GM20000 (cell line): Measurements from ENCODE around the gene ST6GALNAC3.

ENCODE experiments used
- DNase-seq: peaks from one replicate; pipeline ENCODE4 v3.0.0; 2012; ENCODE audit warnings: low spot score
- CTCF ChIP-seq: IDR thresholded peaks from 2 replicates; pipeline ENCODE4 v1.5.1; 2012; ENCODE audit warnings: mild to moderate bottlenecking, control low read depth; ENCODE audit errors: extremely low read depth, missing control alignments

The ST6GALNAC3 gene

DNA sequence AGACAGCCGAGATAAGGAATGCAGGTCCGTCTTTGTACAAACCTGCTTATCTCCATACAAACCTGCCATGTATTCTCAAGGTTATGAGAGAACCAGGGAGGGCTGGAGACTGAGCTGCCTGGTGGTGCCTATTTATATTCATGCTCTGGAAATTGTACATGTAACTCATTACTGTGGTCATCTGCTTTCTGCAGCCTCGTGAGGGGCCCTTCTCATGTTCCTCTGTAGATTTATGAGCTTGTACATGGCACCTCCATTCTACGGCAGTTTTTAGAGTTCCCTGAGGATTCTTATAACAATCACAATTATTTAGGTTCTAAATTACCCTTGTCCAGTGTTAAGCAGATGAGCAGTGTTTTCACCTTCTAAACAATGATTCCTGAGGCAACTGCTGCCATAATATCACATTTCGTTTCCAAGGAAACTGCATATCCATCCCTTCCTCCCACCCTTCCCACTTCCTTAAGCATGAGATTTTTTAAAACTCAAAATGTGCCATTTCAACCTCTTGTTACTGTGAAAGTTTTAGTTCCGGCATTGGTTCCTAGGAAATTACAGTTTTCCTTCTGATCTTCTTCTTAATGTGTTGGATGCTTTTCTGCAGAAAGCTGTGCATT lies 112.1 kb downstream of the ST6GALNAC3 start:
- TF ChIP-seq CTCF: no peak
- DNase-seq: no peak

GRCh38 chr1:76187436-76187835 lies 112.9 kb downstream of the ST6GALNAC3 start:
- no peak for TF ChIP-seq CTCF
- no peak for DNase-seq

GRCh38 chr1:76189310-76189709 lies 114.8 kb downstream of the ST6GALNAC3 start:
- TF ChIP-seq CTCF: no peak
- no peak for DNase-seq

DNA sequence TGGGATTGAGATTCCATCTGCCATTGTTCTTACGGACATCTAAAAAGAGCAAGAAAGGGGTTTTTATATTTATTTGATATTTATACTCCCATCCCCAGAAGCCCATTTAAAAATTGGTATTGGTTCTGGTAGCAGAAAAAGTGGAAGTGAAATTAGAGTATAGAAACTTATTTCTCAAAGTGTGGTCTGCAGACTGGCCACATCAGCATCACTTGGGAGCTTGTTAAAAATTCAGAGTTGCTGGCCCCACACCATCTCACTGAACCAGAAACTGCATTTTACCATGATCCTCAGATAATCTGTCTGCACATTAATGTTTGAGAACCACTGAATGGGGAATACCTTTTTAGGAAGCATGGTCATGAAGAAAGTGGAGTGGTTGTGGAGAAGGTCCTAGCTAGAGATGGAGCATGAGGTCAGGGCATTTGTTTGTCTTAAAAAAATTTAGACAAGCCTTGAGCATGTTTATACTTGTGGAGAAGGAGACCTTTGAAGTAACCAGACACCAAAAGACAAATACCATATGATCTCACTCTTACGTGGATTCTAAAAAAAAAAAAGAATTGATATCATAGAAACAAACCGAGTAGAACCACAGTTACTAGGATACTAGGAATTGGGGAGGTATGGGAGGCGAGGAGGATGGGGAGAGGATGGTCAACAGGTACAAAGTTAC lies 116.3 kb downstream of the ST6GALNAC3 start:
- DNase-seq: no peak
- no peak for TF ChIP-seq CTCF

GRCh38 chr1:76191561-76191960 lies 117.0 kb downstream of the ST6GALNAC3 start:
- TF ChIP-seq CTCF: no peak
- DNase-seq: no peak

DNA sequence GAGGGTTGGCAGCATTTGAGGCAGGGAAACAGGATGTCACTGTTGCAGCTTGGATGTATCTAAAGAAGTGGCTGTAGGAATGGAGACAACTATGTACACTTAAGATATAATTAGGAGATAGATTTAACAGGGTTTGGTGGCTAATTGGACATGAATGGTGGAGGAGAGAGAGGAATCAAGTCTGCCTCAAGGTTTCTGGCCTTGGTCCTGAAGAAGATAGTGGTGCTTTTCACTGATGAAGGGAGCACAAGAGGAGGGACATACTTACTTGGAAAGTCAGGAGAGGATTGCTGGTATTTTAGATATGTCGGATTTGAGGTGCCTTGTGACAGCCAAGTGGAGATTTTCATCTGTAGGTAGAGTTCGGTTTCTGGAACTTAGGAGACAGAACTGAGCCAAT lies 123.9 kb downstream of the ST6GALNAC3 start:
- TF ChIP-seq CTCF: no peak
- no peak for DNase-seq

GRCh38 chr1:76202670-76203069 lies 128.1 kb downstream of the ST6GALNAC3 start:
- no peak for TF ChIP-seq CTCF
- DNase-seq: no peak
